Cardiac fibroblast (primary cell): Measurements from ENCODE around the gene SGIP1.

Source experiments
- DNase-seq, 2 donors: peaks; one replicate each; pipeline versions ENCODE4 v3.0.0 to v3.0.0-alpha.2; 2010; ENCODE audit warnings: low read depth in 2 of 2
- H3K4me3 ChIP-seq, 2 donors: replicated peaks in 1 of 2; 1 replicate in 1 of 2; 2 replicates in 1 of 2; pipeline ENCODE4 v1.5.1; 2011; ENCODE audit warnings: low read depth in 2 of 2, low read length in 2 of 2, mild to moderate bottlenecking in 2 of 2, moderate library complexity in 1 of 2
- TF ChIP-seq, protein P1 (sequence below): IDR thresholded peaks from one replicate; pipeline ENCODE4 v1.5.1; 2011; ENCODE audit warnings: low read depth, mild to moderate bottlenecking, low read length, inconsistent platforms

SGIP1 gene

DNA sequence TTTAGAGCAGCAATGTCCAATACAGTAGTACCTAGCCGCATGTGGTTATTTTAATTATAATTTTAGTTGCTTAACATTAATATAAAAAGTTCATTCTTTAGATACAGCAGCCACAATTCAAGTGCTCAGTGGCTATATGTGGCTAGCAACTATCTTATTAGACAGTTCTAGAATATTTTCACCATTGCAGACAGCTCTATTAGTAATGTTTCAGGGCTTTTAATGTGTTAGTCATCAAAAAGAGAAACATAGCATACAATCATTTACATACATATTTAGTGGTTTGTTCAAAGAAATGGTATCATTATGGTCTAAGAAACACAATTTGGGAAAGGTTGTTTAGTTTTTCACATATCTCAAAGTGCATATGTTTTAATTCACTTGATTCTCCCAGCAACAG, 151.7 kb downstream of the SGIP1 start:
- TF ChIP-seq, protein P1, sequence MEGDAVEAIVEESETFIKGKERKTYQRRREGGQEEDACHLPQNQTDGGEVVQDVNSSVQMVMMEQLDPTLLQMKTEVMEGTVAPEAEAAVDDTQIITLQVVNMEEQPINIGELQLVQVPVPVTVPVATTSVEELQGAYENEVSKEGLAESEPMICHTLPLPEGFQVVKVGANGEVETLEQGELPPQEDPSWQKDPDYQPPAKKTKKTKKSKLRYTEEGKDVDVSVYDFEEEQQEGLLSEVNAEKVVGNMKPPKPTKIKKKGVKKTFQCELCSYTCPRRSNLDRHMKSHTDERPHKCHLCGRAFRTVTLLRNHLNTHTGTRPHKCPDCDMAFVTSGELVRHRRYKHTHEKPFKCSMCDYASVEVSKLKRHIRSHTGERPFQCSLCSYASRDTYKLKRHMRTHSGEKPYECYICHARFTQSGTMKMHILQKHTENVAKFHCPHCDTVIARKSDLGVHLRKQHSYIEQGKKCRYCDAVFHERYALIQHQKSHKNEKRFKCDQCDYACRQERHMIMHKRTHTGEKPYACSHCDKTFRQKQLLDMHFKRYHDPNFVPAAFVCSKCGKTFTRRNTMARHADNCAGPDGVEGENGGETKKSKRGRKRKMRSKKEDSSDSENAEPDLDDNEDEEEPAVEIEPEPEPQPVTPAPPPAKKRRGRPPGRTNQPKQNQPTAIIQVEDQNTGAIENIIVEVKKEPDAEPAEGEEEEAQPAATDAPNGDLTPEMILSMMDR, result no peak
- peak in 1 of 2 donors; percentile 45 for DNase-seq
- H3K4me3 ChIP-seq, result no peak overlapping the region

DNA sequence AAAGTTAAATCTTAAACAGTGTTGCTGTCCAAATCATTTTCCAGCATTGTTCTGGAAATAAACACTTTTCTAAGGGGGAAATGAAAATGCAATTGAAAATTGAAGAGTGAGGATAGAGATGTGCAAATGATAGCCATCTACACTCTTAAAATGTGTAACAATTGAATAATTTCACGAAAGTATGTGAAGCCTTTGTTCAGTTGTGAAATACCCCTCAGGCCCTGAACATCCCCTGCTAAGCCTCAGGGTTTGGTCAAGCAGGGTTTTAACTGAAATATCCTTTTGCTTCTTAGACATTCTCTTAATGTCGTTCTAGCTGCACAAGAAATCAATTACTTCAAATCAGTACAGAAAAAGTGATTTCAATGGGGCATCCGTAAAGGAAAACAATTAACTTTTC, 152.5 kb downstream of the SGIP1 start:
- TF ChIP-seq, protein P1, result no peak
- H3K4me3 ChIP-seq, result no peak overlapping the region
- no peak for DNase-seq

DNA sequence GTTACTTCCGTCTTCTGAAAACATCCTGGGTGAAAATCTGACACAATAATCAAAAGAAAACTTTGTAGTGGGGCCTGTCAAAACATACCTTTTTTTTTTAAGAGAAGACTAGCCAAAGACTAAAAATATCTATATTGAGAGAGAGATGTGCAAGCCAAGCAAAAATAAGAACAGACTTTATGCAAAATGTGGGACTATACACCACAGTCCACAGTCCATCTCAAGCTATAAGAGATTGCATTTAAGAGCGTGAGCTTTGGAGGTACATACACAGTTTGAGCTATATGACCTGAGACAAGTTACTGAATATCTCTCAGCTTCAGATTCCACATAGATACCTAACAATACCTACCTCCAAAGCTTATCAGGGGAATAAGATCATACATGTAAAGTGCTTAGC, 153.4 kb downstream of the SGIP1 start:
- TF ChIP-seq, protein P1, result no peak
- DNase-seq, result no peak
- no peak overlapping the region for H3K4me3 ChIP-seq

DNA sequence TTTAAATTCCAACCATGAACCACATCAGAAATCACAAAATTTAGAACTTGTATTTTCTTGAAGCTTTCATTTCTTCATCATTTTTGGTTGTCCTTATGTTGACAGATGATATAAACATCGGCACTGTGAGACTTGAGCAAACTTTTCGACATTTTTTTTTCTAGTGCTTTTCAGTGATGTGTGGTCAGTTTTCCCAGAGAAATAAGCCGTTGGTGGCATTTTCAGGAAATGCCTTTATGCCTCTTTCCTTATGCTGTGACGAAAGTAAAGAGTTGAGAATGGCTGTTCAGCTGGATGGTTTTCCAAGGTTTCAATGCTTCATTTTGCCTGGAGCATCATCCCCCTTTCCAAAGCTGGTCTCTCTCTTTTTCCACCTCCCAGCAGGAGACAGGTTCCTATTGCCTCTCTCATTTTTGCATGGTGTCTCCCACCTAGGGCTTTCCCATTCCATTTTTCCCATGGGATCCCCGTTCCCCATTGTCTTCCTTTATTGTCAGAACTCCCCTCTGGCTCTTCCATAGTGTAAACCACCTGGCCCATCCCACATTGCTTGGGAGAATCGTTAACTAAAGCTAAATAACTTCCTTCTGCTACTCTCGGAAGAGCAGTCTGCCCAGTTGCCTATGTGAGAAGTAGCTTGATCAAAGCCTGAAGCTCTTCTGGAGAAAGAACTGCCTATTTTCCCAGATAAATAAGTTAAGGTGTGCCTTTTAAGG, 156.9 kb downstream of the SGIP1 start:
- H3K4me3 ChIP-seq, result no peak overlapping the region
- DNase-seq, result no peak
- TF ChIP-seq, protein P1, result no peak

DNA sequence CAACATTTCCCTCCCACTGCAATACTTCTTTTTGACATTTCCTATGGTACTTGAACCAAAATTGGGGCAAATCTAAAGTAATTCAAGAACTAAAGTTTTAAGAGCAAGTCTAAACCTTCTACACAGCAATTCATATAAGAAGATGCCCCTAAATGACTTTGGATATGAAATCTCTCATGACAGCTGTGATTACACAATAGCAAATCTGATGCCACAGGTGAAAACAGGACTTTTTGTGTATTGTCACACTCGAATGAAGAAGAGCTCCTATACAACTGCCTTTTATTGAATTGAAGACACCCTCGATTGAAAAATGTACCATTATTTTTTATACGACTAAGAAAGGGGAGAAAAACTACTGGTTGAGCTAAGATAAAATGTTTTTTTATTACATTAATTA, 158.7 kb downstream of the SGIP1 start:
- TF ChIP-seq, protein P1, result no peak
- H3K4me3 ChIP-seq, result no peak overlapping the region
- DNase-seq, result no peak

DNA sequence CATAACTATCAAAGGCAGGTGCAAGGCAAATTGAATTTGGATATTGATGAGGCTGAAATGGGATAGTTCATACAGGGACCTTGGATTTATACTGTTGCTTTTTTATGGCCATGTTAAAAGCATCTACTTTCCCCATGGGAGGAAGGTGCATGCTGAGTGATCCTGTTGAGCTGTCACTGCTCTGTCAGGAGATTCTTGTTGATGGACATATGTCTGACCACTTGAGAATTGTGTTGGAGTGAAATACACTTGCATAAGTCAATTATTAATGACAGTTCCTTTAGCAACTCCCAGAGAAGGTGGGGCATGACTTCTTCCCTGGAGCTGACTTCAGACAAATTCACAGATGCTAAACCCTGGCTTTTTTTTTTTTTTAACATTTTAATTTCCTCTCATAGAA, 159.9 kb downstream of the SGIP1 start:
- H3K4me3 ChIP-seq, result no peak overlapping the region
- DNase-seq, result no peak

More for the DNA sequence above, 159.9 kb downstream of the SGIP1 start:
- TF ChIP-seq, protein P1, result no peak
